IMR-90 (cell line): ENCODE data around the gene LDLRAD3.

Experiments
- CEBPB ChIP-seq: IDR thresholded peaks from 2 replicates; pipeline ENCODE4 v1.6.1; 2012; ENCODE audit warnings: low read depth, low read length, improper control_type of control experiment
- FOS ChIP-seq: fragments of 150-350 bp; IDR thresholded peaks from 2 replicates; pipeline ENCODE4 v1.6.1; 2016; ENCODE audit warnings: low read depth, low read length
- SMC3 ChIP-seq: fragments of 150-350 bp; IDR thresholded peaks from 2 replicates; pipeline ENCODE4 v1.6.1; 2016; ENCODE audit warnings: low read depth, mild to moderate bottlenecking, antibody characterized with exemption, low read length, moderate library complexity
- TF ChIP-seq, protein P1 (sequence below): conservative IDR thresholded peaks from 2 replicates; pipeline ENCODE4 v1.5.1; 2012; ENCODE audit warnings: mild to moderate bottlenecking, low read depth, low read length, improper control_type of control experiment

DNA sequence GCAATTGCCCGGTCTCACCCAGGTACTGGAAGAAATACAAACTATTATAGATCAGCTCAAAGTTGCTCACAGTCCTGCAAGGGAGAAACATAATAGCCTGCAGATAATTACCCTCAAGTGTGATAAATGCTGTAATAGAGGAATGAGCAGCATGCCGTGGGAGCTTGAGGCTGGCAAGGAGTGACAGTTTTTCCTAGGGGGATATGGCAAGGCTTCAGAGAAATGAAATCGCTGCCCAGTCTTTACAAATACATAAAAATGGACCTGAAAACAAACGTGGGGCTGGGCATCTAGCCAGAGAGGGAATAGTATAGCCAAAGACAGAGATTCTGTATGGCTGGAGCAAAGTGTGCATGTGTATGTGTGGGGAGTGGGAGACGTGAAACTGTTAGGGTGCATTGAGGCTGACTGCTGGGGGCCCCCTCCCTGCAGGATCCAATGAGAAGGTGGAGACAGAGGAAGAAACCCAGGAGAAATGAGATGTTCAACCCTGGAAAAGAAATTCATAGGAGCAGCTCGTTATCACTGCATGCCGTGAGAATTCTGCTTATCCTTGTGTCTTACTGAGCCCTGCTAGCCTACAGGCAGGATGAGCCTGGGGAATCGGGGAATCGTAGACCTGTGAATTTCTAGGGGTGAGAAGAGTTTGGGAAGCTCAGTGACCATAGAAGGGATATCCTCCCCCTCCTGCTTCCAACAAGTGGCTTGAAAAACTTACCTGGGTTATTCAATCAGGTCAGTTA is 167.0 kb downstream of the LDLRAD3 start:
- TF ChIP-seq, protein P1, sequence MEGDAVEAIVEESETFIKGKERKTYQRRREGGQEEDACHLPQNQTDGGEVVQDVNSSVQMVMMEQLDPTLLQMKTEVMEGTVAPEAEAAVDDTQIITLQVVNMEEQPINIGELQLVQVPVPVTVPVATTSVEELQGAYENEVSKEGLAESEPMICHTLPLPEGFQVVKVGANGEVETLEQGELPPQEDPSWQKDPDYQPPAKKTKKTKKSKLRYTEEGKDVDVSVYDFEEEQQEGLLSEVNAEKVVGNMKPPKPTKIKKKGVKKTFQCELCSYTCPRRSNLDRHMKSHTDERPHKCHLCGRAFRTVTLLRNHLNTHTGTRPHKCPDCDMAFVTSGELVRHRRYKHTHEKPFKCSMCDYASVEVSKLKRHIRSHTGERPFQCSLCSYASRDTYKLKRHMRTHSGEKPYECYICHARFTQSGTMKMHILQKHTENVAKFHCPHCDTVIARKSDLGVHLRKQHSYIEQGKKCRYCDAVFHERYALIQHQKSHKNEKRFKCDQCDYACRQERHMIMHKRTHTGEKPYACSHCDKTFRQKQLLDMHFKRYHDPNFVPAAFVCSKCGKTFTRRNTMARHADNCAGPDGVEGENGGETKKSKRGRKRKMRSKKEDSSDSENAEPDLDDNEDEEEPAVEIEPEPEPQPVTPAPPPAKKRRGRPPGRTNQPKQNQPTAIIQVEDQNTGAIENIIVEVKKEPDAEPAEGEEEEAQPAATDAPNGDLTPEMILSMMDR: no peak
- TF ChIP-seq SMC3: no peak
- no peak for TF ChIP-seq CEBPB
- TF ChIP-seq FOS: no peak
